BE2C (cell line): ENCODE measurements around the gene PCDHGA4. TPM values are rescaled to one million over a fixed set of nuclear protein-coding genes. Genes with fewer than 3 reads are reported as not detected.
"Not testable (repeated sequence)": the region's sequence is repeated elsewhere in the genome, so short reads cannot be mapped to it uniquely, and the experiment has no call there.

Source experiments
- DNase-seq: peaks from one replicate; pipeline ENCODE4 v3.0.0-alpha.2; 2020
- H3K27me3 ChIP-seq: fragments of 250-450 bp; sonication (Bioruptor Pico); 2 replicates; pipeline ENCODE4 v1.5.1; 2020; ENCODE audit warnings: mild to moderate bottlenecking
- H3K36me3 ChIP-seq: fragments of 250-450 bp; sonication (Bioruptor Pico); 2 replicates; pipeline ENCODE4 v1.5.1; 2020; ENCODE audit warnings: mild to moderate bottlenecking
- H3K4me1 ChIP-seq: fragments of 250-450 bp; sonication (Bioruptor Pico); 2 replicates; pipeline ENCODE4 v1.5.1; 2020
- H3K4me3 ChIP-seq: 2 replicates; pipeline ENCODE4 v1.5.1; 2011; ENCODE audit warnings: low read depth, low read length
- H3K9me3 ChIP-seq: fragments of 250-450 bp; sonication (Bioruptor Pico); 2 replicates; pipeline ENCODE4 v1.5.1; 2020
- CTCF ChIP-seq: IDR thresholded peaks from 2 replicates; pipeline ENCODE4 v1.5.1; 2012; ENCODE audit warnings: mild to moderate bottlenecking, low read depth, low read length
- polyA plus RNA-seq: library from polyadenylated mRNA; unstranded; fragments of >200 nt; gene quantifications from one replicate; pipeline ENCODE4 v1.2.1, GENCODE V29; 2012; ENCODE audit warnings: low read depth, missing spikeins; ENCODE audit not compliant: insufficient read length, insufficient read depth

Gene PCDHGA4
- polyA plus RNA-seq, result 2.7 TPM

- H3K4me3 ChIP-seq, result no peak within 1 kb of the TSS
- H3K9me3 ChIP-seq, result peaks cover 15% of the 10 kb centered on the region
- no peak for DNase-seq
- H3K27me3 ChIP-seq, result no peaks in the 10 kb centered on the region
- TF ChIP-seq CTCF, result peak; percentile 50
- no peaks in the 10 kb centered on the region for H3K4me1 ChIP-seq
- peaks cover 44% of the 10 kb centered on the region for H3K36me3 ChIP-seq
Measured at GRCh38 chr5:141354900-141355469, at the start of gene PCDHGA4. Gene PCDHGA4, plus strand, starts transcription at chr5:141355021. Its CDS starts 87 bp downstream, at chr5:141355108.

GRCh38 chr5:141306630-141307029, 48.2 kb upstream of the PCDHGA4 start:
- Histone ChIP-seq H3K4me1 (no peaks in the 10 kb centered on the region), H3K27me3 (no peaks in the 10 kb centered on the region), H3K4me3 (no peak overlapping the region), H3K9me3 (no peaks in the 10 kb centered on the region), H3K36me3 (no peaks in the 10 kb centered on the region)
- TF ChIP-seq CTCF, result no peak
- no peak for DNase-seq

GRCh38 chr5:141313711-141314110, 41.1 kb upstream of the PCDHGA4 start:
- H3K4me1 ChIP-seq, result no peaks in the 10 kb centered on the region
- H3K27me3 ChIP-seq, result no peaks in the 10 kb centered on the region
- H3K4me3 ChIP-seq, result no peak overlapping the region
- H3K9me3 ChIP-seq, result no peaks in the 10 kb centered on the region; the same call in 1 of the 2 replicates
- no peak for DNase-seq
- no peak for TF ChIP-seq CTCF
- H3K36me3 ChIP-seq, result peaks cover 41% of the 10 kb centered on the region

- not testable (repeated sequence) for DNase-seq, H3K4me1 ChIP-seq, H3K4me3 ChIP-seq, H3K27me3 ChIP-seq
- peaks cover 11% of the 10 kb centered on the region for H3K9me3 ChIP-seq
- H3K36me3 ChIP-seq, result peaks cover 54% of the 10 kb centered on the region
Measured at GRCh38 chr5:141316963-141317362, 37.9 kb upstream of the PCDHGA4 start.

- Histone ChIP-seq H3K4me3 (peak overlapping the region; percentile 100), H3K36me3 (peaks cover 54% of the 10 kb centered on the region), H3K9me3 (peaks cover 11% of the 10 kb centered on the region), H3K27me3 (no peaks in the 10 kb centered on the region), H3K4me1 (no peaks in the 10 kb centered on the region)
- TF ChIP-seq CTCF, result no peak
- DNase-seq, result no peak
Measured at GRCh38 chr5:141319202-141319601, 35.6 kb upstream of the PCDHGA4 start.

- no peaks in the 10 kb centered on the region for H3K27me3 ChIP-seq
Measured at GRCh38 chr5:141319699-141320098, 35.1 kb upstream of the PCDHGA4 start.

More at GRCh38 chr5:141319699-141320098, 35.1 kb upstream of the PCDHGA4 start:
- Histone ChIP-seq H3K36me3 (peaks cover 53% of the 10 kb centered on the region), H3K4me3 (peak overlapping the region; percentile 100), H3K9me3 (peaks cover 11% of the 10 kb centered on the region), H3K4me1 (no peaks in the 10 kb centered on the region)
- no peak for TF ChIP-seq CTCF
- no peak for DNase-seq
